ENCODE measurements around the gene TM9SF1. TPM values are rescaled to one million over a fixed set of nuclear protein-coding genes. Genes with fewer than 3 reads are reported as not detected.

TM9SF1 gene
- total and polyA plus RNA-seq, 2 of the 13 experiments (the other 11 are each of a cell fraction or from before 2014, with no cell fraction given), result 83.2 to 110 TPM

GRCh38 chr14:24207104-24207551, 11.9 kb upstream of the TM9SF1 start (continued):
- TF ChIP-seq HIC2 (CRISPR knock-in tag; IDR thresholded peaks at IDR 0.05; ENCODE audit: low read depth) (no peak), POLR2G (IDR thresholded peaks at IDR 0.05; ENCODE audit: low read depth, low read length) (peak; percentile 41; the same call in 1 of the 2 replicates), GMEB1 (CRISPR knock-in tag; IDR thresholded peaks at IDR 0.05; ENCODE audit: borderline replicate concordance) (no peak), ZBTB37 (CRISPR knock-in tag; IDR thresholded peaks at IDR 0.05) (no peak), POLR2AphosphoS5 (IDR thresholded peaks at IDR 0.05; ENCODE audit: low read depth, low read length) (no peak; the same call in 1 of the 2 replicates), KMT2B (CRISPR knock-in tag; IDR thresholded peaks at IDR 0.05) (no peak), KDM4B (CRISPR knock-in tag; IDR thresholded peaks at IDR 0.05) (no peak), GTF3A (CRISPR knock-in tag; conservative IDR thresholded peaks at IDR 0.05) (no peak), GABPB1 (CRISPR knock-in tag; IDR thresholded peaks at IDR 0.05) (no peak), MZF1 (CRISPR knock-in tag; IDR thresholded peaks at IDR 0.05; ENCODE audit: borderline replicate concordance) (no peak), PRMT3 (CRISPR knock-in tag; IDR thresholded peaks at IDR 0.05; ENCODE audit: borderline replicate concordance, low read depth) (no peak), ZNF574 (CRISPR knock-in tag; IDR thresholded peaks at IDR 0.05) (peak; percentile 36; the same call in 1 of the 2 replicates), TGIF2 (CRISPR knock-in tag; IDR thresholded peaks at IDR 0.05) (no peak), KAT8 (CRISPR knock-in tag; IDR thresholded peaks at IDR 0.05) (no peak), ZNF883 (CRISPR knock-in tag; IDR thresholded peaks at IDR 0.05; ENCODE audit: not compliant biosample characterization) (peak; percentile 16), ZNF124 (CRISPR knock-in tag; IDR thresholded peaks at IDR 0.05) (no peak)
